SHP77 treated with DMSO at 0.1 percent for 48 hours (cell line): Measurements from ENCODE around the gene SMYD4.
"Not testable (repeated sequence)": the region's sequence is repeated elsewhere in the genome, so short reads cannot be mapped to it uniquely, and the experiment has no call there.

Experiments used
- DNase-seq: peaks from one replicate; lab custom pipeline; 2025; lab: John Stamatoyannopoulos, UW

The SMYD4 gene

DNA sequence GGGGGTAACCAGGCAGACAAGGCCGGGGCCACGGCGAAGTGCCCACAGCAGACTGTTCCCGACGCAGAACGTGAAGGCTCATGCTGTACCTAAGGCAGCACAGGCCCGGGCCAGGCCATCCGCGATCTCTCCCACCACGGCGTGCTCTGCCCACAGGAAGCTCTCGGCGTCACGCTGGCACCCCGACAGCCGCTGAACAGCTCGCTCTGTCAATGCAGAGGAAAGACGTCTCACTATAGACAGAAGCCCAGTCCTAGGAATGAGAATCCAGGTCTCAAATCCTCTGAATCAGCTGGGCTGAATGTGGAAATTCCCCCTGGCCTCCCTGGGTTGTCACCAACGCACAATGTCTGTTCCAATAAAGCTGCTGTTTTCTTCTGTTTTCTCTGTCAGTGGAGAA is 46.4 kb downstream of the SMYD4 start:
- no peak for DNase-seq

DNA sequence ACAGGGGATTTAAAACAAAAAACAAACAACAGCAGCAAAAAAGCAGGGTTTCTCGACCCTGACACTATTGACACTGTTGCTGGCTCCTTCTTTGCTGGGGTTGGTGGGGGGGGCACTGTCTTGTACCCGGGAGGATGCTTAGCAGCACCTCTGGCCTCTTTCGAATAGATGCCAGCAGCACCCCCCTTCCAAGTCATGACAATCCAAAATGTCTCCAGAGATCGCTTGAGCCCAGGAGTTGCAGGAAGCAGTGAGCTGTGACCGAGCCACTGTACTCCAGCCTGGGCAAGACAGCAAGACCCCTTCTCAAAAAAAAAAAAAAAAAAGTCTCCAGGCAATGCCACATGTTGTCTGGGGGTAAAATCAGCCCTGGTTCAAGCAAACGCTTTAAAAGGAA is 47.5 kb downstream of the SMYD4 start:
- no peak for DNase-seq

- no peak for DNase-seq
Observed at GRCh38 chr17:1779571-1780131, 50.1 kb downstream of the SMYD4 start.

- no peak for DNase-seq
Observed at GRCh38 chr17:1776857-1777256, 52.8 kb downstream of the SMYD4 start.

- no peak for DNase-seq
Observed at GRCh38 chr17:1776328-1776727, 53.4 kb downstream of the SMYD4 start.

GRCh38 chr17:1774390-1775176 is 55.1 kb downstream of the SMYD4 start:
- DNase-seq: no peak

GRCh38 chr17:1773696-1774181 is 56.0 kb downstream of the SMYD4 start:
- no peak for DNase-seq

DNA sequence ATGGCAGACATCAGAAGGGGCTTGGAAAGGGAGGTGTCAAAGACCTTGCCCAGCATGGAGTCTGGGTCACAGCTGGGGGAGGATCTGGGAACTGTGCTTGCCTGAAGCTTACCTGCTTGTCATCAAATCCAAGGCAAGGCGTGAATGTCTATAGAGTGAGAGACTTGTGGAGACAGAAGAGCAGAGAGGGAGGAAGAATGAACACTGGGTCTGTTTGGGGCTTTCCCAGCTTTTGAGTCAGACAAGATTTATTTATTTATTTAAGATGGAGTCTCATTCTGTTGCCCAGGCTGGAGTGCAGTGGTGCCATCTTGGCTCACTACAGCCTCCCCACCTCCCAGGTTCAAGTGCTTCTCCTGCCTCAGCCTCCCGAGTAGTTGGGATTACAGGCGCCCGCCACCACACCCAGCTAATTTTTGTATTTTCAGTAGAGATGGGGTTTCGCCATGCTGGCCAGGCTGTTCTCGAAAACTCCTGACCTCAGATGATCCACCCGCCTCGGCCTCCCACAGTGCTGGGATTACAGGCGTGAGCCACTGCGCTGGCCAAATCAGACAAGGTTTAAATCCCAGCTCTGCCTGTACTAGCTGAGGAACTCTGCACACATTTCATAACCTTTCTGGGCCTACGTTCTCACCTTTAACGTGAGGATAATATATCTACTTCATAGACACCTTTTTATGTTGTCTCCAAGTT is 56.6 kb downstream of the SMYD4 start:
- not testable (repeated sequence) for DNase-seq

- DNase-seq: no peak
Observed at GRCh38 chr17:1769822-1770477, 59.8 kb downstream of the SMYD4 start.

DNA sequence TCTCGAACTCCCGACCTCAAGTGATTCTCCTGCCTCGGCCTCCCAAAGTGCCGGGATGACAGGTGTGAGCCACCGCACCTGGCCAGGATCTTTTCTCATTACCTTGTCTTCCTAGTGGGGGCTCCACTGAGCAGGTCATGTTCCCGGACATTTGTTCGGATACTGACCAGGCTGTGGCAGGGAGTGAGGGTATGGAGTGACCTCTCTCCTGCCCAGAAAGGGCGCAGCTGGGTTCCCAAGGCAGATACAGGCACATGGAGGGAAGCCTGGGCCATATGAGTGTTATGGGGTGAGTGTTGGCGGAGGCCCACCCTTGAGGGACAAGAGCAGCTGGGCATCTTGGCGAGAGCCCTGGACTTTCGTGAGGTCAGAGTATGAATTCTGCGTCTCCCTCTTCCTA is 62.3 kb downstream of the SMYD4 start:
- DNase-seq: no peak

DNA sequence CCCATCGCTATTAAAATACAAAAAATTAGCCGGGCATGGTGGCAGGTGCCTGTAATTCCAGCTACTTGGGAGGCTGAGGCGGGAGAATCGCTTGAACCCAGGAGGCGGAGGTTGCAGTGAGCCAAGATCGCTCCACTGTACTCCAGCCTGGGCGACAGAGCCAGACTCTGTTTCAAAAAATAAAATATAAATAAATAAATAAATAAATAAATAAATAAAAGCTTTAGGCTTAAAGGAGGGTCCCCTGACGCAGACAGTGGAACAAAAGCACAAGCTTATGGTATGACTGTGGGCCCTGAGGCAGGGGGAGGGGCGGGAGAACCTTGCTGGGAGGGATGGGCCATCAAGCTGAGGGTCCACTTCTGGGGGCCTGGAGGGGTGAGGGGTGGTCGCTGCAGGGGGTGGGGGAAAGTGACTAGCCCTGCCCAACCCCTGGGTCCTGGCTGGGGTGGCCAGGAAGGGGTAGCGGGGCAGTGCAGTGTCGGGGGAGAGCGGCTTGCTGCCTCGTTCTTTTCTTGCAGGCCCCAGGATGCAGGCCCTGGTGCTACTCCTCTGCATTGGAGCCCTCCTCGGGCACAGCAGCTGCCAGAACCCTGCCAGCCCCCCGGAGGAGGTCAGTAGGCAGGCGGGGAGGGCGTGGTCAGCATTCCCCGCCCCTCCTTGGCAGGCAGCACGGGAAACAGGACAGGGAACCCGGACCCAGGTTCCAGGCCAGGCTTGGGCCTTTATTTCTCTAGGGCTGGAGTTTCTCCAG is 63.1 kb downstream of the SMYD4 start:
- no peak for DNase-seq

DNA sequence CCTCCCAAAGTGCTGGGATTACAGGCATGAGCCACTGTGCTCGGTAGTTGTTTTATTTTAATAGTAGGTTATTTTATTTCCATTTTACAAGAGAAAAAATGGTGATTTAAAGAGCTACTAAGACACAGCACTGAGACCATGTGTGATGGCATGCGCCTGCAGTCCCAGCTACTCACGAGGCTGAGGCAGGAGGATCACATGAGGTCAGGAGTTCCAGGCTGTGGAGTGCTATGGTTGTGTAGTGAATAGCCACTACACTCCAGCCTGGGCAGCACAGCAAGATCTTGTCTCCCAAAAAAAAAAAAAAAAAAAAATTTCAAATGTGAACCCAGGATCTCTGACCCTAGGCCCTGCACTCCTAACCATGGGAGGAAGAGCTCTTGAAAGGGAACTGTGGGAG is 64.1 kb downstream of the SMYD4 start:
- DNase-seq: no peak

GRCh38 chr17:1764705-1765104 is 65.0 kb downstream of the SMYD4 start:
- DNase-seq: peak; percentile 51

DNA sequence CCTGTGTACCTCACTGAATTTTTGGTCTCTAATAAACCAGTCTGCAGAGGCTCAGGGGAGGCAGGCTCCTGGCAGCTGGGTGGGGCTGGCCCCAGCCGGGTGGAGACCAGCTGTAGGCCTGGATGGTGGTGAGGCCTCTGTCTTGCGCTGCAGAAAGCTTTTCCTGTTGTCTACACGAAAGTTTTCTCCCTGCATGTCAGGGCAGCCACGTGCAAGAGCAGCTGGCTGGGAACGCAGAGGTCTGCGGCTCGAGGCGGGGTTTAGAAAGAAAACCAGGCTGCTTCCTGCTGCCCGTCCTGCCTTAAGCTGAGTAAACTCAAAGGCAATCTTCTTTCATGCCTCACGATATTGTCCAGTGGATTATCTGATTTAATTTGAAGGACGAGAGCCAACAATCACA is 65.4 kb downstream of the SMYD4 start:
- peak; percentile 51 for DNase-seq

DNA sequence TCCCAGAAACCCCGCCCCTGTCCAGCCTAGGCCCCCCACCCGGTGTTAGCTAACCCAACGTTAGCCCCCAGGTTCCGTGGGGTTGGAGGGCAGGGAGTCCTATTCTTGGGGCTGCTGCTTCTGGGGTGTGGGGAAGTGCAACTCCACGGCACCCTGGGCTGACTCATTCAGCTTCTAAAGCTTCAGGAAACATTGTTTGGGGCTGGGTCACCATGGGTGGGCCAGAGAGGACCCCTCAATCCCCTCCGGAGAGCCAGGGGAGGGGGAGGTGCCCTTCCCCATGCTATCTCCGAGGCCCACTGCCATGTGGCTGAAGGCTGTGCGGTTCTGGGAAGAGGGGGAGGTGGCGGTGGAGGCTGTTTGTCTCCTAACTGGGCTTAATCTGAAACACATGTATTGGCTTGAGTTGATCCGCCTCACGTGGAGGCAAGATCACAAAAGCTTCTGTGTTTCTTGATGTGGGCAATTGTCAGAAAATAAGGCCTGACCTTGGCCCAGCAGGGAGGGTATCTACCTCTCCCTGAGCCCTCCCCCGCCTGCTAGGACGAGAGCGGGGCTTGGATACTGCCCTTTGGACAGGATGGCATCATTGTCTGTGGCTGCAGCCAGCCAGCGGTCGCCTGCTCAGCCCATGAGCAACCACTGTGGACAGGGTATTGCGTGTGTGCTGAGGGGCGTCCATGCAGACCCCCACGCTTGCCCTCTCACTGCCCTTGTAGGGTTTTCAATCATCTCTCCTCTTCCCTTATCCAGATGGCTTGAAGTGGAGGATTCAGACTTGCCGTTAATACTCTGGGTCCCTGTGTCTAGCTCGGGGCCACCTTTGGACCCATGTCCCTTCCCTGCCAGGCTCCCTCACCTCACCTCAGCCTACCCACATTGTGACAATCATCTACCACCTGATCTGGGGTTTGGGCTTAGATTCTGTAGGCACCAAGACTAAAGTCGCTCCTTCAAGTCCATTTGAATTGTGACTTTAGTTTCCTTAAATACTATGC is 66.5 kb downstream of the SMYD4 start:
- DNase-seq: peak; percentile 53

GRCh38 chr17:1762233-1762900 is 67.3 kb downstream of the SMYD4 start:
- peak; percentile 84 for DNase-seq

DNA sequence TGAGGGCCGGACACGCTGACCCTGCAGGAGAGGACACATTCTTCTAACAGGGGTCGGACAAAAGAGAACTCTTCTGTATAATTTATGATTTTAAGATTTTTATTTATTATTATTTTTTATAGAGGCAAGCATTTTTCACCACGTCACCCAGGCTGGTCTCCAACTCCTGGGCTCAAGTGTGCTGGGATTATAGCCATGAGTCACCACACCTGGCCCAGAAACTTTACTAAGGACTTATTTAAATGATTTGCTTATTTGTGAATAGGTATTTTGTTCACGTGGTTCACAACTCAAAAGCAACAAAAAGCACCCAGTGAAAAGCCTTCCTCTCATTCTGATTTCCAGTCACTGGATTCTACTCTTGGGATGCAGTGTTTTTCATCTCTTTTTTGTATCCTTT is 70.2 kb downstream of the SMYD4 start:
- no peak for DNase-seq

DNA sequence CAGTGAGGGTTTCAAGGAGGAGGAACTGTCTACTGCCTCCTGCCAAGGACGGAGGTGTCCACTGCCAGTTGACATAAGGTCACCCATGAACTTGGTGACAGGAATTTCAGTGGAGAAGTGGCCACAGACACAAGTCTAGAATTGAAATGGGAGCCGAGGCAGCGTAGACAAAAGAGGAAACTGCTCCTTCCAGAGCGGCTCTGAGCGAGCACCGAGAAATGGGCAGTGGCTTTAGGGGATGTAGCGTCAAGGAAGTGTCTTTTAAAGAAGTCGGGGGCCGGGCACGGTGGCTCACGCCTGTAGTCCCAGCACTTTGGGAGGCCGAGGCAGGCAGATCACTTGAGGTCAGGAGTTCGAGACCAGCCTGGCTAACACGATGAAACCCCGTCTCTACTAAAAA is 70.9 kb downstream of the SMYD4 start:
- DNase-seq: no peak

DNA sequence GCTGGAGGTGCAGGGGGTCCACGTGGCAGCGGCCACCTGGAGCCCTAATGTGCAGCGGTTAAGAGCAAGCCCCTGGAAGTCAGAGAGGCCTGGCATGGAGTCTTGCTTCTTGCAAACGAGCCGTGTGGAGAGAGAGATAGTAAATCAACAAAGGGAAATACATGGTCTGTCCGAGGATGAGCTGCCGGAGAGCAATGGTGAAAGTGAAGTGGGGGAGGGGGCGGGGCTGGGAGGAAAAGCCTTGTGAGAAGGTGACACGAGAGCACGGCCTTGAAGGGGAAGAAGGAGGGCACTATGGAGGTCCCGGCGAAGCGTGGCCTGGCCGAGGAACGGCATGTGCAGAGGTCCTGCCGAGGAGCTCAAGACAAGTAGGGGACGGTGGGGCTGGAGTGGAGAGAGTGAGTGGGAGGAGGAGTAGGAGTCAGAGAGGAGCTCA is 73.9 kb downstream of the SMYD4 start:
- no peak for DNase-seq

DNA sequence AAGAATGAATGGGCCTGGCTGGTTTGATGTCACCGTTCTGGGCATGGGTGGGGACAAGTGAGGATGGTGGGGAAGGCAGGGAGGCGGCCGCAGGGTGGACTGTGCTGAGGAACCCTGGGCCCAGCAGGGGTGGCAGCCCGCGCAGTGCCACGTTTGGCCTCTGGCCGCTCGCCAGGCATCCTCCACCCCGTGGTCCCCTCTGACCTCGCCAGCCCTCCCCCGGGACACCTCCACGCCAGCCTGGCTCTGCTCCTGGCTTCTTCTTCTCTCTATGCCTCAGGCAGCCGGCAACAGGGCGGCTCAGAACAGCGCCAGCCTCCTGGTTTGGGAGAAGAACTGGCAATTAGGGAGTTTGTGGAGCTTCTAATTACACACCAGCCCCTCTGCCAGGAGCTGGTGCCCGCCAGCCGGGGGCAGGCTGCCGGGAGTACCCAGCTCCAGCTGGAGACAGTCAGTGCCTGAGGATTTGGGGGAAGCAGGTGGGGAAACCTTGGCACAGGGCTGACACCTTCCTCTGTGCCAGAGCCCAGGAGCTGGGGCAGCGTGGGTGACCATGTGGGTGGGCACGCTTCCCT is 74.4 kb downstream of the SMYD4 start:
- no peak for DNase-seq
